ENCODE results near the gene PLD1.

GRCh38 chr3:171850960-171851659 lies 40.8 kb upstream of the PLD1 start:
- TF ChIP-seq CTCF (conservative IDR thresholded peaks at IDR 0.05; ENCODE audit: low read length), result no peak
- TF ChIP-seq EZH2phosphoT487 (IDR thresholded peaks at IDR 0.05; ENCODE audit: borderline replicate concordance), result no peak
